NCI-H187 treated with DMSO at 0.1 percent for 48 hours (cell line): Measurements from ENCODE around the gene YLPM1.
A peak's percentile ranks its signal among the peaks of the same experiment; 100 is the strongest.

ENCODE experiments used
- DNase-seq: peaks from one replicate; lab custom pipeline; 2025; lab: John Stamatoyannopoulos, UW

YLPM1 gene

DNA sequence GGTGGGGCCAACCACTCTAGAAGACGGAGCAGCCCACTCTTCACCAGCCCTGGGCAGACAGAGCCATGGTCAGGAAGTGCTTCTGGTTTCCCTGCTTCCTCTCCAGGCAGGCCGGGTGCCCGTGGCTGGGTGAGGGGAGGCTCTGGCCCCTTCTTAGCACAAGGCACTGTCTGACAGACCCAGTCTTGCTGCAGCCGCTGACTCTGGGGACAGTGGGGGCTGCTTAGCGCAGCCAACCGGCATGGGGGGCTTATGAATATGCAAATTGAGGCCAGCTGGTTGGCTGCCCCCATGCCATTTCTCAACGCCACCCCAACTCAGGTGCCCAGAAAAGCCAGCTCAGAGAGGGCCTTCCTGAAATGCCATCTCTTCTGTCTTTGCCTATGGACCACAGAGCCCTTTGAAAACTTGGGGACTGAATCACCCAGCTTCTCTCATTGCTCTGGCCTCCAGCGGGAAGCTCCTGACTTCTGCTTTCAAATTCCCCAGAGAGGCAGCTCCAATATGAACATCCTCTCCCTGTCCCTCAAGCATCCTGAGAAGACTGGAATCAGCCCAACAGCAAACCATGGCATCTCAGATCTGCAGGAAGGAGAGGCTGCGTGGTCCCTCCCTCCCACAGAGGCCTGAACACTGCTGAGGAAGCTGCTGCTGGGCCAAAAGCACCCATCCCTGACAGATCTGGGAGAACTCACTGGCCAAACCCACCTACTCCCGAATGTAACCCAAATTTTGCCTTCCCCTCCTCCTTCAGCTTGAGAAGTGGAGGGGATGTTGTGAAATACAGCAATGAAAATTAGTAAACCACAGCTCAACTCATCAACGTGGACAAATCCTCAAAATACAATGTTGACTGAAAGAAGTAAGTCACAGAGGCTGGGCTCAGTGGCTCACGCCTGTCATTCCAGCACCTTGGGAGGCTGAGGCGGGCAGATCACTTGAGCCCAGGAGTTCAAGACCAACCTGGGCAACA, 113.1 kb downstream of the YLPM1 start, which contains the start of gene PROX2:
Gene PROX2, minus strand, starts transcription at position 205 of the 973 bp plus-strand sequence. CDS start 12,311 bp downstream, outside the sequence.
- no peak for DNase-seq

DNA sequence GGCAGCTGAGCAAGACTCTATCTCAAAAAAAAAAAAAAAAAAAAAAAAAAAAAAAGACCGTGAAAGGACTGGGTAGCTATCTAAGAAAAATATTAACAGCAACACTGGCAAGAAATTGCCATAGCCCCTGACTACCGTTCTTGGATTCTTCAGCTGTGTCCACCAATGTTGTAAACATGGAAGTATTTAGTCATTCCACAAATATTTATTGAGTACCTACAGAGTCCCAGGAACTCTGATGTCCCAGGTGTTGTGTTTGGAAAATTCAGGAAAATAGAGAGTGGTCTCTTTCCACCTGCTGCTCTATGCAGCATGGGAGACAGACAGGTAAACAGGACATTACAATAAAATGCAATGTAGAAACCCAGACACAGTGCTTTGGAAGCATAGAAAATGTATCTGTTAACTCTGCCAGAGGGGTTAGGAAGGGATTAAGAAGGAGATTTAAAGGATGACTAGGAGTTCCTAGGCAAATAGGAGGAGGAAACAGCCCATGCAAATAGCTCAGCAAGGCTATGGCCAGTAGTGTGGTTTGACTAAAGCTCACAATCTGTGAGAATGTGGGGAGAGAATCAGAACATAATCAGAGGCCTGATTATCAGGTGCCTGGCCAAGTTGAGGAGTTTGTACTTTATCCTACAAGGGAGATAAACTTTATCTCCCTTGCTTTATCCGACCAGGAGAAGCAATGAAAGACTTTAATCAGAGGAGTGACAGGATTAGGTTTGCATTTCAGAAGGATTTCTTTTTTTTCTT, 116.5 kb downstream of the YLPM1 start:
- no peak for DNase-seq

DNA sequence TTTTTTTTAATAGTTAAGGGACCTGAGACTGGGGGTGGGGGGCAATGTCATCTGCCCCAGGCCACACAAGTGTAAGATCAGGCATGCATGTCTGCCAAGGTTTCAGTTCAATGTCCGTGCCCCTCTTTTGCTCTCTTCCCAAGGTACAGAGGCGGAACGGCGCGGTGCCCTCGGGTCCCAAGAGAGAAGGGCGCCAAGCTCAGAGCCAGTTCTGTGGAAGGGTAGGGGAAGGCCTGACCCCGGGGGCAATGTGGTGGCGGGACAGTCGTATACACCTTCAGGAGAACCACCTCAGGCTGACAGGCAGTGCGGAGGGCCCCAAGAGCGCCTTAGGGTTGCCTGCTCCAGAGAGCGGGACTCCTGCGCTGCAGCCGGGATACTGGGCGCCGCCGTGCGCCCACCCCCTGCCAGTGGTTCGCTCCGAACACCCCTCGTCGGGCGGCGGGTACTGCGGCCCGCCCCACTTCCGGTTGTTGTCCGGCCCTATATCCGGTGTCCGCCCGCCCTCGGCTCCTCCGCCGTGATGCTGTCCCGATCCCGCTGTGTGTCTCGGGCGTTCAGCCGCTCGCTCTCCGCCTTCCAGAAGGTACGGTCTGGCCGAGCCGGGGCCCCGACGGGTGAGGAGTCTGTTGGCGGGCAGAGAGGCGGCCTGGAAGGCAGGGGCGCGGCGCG, 118.5 kb downstream of the YLPM1 start, which contains the start of gene DLST:
Gene DLST, plus strand, starts transcription at position 486 of the 672 bp plus-strand sequence. Its CDS starts 38 bp downstream, at position 524.
- peak; percentile 61 for DNase-seq

DNA sequence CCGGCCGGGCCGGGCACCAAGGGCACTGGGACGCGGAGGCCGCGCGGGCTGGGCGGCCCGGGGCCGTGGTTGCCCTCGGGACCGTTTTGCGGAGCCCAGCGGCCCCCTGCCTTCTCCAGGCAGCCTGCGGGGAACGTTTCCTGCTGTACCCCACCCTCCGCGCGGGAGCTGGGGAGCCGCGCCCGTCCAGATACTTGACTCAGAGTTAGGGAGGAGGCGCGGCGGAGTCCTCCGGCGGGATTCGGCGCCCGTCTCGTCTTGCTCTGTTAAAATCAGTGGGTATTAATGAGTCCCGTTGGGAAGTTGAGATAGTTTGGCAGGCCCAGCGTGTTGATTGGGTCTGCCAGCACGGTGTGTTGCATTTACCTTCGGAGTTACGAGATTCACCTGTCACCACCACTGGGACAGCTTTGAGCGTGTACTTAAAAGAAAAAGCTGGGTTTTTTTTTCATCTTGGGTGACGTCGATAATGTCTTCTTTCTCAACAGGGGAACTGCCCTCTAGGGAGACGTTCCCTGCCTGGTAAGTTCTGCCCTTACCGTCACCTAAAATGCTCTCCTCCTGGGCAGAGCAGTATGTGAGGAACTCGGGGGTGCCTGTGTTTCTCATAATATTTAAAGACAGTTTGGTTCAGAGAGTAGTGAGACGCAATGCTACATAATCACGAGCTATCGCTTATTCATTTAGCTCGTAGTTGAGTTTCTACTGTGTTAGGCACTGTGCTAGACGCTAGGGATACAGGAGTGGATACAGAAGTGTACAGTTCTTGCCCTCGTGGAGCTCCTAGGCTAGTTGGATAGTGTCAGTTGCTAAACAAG, 119.2 kb downstream of the YLPM1 start:
- DNase-seq: no peak
